HL-60/S4 treated with phorbol 12-myristate 13-acetate at 8.2 ng/mL for 4 days and 3 days (cell line): ENCODE results near the gene ATP9B.

Experiments used
- in situ Hi-C: fragments of 300-500 bp; cut with MboI; formaldehyde crosslinking; loops from 2 replicates; pipeline ENCODE4 v1.15.0; 2022; ENCODE audit warnings: low sequenced_read_pairs

Gene ATP9B

DNA sequence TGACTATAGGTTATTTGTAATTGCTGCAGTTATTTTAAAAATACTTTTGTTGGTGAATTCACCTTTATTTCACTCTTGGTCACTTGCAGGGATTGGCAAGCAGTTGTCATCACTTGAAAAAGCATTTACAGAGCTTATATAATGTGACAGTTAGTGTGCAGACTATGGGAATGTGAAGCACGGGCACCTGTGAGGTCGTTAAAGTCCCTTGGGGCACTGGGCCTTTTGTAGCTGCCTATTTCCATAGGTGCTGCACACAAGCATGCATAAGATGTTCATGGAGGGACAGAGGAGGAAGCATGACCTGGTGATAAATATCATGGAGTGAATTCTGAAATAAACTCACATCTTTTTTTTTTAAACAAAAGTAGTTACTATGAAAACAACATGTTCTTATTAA, 124.6 kb downstream of the ATP9B start:
- in situ Hi-C loops, result no loop called here

DNA sequence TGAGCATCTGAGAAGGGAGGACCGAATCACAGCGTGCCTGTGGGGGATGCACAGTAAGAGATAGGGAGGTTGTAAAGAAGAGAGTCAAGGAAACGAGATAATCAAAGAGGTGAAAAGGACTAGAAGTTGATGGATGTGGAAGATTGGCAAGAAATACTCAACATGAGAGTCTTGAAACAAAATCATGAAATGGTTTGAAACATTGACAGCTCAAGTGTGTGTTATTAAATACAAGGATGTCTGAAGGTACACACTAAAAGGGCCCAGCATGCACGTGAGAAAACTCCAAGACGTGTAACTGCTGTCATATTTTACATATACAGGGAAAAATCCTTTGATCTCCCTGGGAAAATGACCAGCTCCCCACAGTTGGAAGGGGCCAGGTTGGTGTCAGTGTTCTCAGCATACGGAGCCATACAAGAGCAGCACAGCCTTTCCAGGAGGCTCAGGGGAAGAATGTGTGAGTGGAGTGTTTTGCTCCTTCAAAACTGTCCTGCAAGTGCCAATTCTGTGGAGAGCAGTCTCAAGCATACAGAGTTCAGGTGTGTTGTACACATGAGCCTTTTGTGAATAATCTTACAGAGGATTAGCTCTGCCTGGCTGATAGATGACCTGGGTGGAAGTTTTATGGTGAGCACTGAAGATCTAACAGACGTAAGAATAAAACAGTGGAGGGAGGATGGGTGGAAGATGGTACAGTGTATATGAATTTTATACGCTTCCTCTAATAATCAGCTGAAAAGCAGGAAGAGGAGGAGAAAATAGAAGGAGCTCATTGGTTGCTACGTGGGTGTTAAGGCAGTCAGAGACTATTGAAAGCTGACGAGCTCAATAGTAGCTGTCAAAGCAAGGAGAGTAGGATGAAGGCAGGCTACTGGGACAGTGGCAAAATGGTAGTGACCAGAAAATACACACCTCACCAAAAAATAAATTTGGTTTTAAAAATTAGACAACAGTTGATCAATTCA, 126.8 kb downstream of the ATP9B start:
- in situ Hi-C loops, result no loop called here

DNA sequence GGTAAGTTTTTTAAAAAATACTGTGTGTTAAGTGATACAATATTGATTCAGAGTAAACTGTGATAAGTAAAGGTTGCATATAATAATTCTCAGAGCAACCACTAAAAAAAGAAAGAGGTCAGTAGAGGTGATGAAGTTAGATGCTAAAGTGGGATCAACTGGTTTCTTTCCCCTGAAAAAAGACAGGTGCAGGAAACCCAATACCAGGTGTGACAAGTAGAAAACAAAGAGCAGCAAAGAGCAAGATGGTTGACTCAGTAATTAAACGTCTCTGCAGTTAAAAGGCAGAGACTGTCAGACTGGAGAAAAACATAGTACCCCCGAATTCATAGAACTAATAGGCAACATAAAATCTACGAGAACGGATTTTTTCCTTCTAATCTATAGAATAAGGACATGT, 128.3 kb downstream of the ATP9B start:
- in situ Hi-C loops, result no loop called here

DNA sequence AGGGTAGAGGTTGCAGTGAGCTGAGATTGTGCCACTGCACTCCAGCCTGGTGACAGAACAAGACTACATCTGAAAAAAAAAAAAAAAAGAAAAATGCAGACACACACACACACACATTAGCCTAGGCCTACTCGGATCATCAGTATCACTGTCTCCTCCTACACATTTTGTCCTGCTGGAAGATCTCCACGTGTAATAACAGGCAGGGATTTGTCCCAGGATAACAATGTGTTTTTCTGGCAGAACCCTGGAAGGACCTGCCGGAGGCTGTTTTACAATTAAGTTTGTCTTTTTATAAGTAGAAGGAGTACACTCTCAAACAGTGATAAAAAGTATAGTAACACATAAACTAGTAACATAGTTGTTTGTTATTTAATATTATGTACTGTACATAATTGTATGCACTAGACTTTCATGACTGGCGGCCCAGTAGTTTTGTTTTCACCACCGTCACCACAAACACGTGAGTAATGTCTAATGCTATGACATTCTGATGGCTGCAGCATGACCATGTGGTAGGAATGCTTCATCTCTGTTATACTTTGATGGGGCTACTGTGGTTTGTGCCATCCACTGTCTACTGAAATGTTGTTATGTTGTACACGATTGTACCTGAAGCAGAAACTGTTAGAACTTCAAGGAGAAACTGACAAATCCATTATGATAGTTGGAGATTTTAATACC, 130.6 kb downstream of the ATP9B start:
- in situ Hi-C loops, result no loop called here

DNA sequence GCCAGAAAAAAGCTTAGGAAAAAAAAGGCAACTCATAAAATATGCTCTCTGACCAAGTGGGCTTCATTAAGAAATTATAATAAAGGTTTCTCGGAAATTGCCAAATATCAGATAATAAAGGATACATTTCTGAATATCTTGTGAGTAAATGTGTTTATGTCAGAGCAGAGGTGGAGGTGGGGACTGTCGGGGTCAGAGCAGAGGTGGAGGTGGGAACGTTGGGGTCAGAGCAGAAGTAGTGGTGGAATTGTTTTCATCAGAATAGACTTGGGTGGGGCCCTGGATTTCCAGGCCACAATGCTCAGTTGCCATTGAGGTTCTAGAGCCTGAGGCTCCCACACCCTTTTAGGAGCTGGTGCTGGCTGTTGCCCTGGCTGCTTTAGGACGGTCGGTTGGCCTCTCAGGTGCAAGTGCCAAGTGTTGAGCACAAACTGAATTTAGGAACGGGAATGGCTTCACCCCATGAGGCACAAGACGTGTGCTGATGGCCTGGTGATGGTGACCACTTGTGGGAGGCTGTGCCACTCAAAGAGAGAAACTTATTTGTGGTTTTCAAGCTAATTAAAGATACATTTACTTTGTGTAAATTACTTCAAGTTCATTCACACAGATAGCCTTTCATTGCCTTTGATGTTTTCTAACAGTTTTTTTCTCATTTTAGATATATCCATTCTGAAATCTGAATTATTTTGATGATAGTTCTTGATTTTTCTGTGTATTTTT, 131.5 kb downstream of the ATP9B start:
- in situ Hi-C loops, result no loop called here

DNA sequence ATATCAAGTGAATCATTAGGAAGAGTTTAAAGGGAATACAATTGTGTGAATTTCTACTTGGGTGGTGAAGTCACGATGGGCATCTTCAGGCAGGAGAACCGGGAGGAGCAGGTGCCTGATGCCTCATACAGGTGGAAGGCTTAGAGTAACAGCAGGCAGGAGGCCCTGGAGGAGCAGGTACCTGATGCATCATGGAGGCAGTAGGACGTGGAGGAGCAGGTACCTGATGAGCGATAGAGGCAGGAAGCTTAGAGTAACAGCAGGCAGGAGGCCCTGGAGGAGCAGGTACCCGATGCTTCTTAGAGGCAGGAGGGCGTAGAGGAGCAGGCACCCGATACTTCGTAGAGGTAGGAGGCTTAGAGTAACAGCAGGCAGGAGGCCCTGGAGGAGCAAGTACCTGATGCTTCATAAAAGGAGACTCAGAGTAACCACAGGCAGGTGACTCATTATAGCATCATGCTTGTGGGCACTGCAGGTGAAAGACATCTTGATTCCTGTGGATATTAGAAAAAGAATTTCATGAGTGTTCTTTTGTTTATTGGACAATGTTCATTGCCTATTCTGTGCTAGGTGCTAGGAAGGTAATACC, 133.9 kb downstream of the ATP9B start:
- in situ Hi-C loops, result no loop called here

DNA sequence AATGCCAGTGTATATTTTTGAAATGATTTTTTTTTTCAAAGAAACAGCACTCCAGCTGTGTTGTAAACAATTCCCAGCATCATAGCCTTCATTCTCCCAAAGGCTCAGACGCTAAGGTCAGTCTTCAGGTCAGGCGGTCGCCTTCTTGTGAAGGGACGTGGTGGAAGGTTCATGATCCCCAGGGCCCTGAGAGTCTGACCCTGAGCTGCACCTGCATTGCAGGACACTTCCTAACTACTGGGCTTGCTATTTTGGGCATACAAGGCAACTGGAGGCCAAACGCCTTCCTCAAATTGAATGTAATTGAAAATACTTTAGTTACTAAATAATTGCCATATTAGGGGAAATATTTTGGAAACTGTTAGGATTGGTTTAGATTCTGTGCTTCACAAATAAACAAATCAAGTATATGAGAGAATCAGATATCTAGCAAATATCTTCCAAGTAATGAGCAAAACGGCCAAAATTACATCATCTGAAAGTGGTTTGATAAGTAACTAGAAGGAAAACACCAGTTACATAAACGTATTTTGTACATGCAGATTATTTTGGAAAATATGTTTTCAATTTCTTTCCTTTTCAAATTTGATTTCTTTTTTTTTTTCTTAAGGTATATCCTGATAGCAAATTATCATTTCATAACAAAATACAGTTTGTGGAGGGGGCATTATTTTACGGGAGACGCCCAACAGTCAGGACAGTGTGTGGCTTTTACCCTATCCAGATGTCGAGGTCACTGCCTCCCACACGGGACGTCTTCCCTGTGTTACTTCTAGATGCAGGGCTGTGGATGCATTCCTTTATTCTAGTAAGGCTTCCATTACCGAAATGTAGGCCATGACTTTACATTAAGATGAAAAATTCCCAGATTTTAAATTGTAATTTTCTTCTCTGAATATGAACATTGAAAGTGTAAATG, 136.0 kb downstream of the ATP9B start:
- in situ Hi-C loops, result no loop called here

DNA sequence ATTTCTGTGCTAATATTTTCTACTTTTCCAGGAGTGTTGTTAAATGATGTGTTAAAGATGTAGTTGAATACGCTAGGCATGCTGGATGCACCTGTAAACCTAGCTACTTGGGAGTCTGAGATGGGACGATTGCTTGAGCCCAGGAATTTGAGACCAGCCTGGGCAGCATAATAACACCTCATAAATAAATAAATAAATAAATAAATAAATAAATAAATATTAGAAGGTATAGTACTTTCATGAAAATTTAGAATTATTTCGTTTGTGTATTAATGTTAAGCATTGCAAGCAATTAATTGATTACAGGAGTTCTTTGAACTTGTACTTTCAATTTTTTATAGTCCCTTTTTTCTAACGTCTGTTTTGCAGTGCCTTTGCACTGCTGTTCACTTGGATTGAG, 137.2 kb downstream of the ATP9B start:
- in situ Hi-C loops, result no loop called here

DNA sequence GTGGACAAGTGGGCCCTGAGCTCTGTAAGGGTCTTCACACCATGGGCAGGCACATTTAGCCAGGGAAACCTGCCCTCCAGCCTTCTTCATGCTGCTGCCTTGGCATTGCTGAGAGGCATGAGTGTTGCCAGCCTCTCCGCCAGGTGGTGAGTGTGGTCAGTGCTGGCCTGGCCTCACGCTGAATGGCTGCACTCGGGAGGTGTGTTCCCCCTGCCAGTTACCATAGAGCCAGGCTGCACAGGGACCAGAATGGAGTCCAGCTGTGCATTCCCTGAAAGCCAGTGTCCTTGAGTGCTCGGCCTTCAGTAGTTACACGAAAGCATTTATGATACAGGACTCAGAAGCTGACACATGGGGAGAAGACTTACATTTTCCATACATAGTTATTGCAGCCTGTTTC, 139.7 kb downstream of the ATP9B start:
- in situ Hi-C loops, result no loop called here

DNA sequence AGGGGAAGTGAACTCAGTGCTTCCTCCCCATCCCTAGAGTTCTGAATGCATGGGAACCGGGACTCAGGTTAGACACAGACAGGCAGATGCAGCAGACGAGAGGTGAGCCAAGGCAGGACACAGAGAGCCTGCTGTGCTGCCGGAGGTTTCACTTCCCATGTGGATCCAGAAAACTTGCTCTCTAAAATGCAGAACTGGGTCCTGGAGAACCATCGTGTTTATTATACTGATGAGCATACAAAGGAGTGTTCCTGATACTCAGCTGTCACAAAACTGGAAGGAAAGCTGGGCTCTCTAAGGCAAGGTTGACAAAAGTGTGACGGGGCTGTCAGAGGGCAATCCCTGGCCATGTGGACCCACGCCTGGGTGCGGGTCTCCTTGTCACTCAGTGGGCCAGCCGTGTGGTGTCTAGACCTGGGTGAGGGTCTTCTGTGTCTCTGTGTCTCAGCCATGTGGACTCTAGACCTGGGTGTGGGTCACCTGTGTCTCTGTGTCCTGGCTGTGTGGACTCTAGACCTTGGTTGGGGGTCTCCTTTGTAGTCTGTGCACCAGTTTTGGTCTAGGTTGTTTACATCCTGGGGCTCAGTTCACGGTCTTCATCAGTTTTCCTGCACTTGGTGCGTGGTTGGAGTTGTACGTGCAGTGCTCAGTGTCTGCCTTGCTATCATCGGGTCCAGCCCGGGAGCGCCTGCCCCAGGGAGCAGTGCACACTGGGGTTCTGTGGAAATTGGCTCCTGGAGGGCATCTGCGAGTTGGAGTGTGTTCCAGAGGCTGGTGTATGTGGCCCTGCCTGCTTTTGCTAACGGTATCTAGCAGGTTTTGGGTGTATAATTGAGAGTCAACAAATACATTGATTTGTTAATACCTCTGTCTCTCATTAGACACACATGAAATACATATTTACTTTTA, 141.1 kb downstream of the ATP9B start:
- in situ Hi-C loops, result no loop called here

DNA sequence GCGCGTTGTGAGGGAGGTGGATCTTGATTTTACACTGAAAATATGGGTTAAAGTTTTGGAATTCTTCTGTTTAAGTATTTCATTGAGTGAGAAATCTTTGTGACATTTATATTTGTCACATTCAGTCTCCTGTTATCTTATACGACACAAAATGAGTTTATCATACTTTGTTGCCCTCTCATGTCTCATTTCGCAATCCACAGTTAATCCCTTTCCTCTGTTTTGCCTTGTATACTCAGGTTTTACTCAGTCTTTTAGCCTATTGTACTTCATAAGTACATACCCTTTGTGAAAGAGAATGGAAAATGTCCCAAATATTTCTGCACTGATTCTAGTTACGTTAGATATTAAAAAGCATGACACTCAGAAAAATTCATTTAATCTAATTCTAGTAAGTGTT, 142.7 kb downstream of the ATP9B start:
- in situ Hi-C loops, result no loop called here

DNA sequence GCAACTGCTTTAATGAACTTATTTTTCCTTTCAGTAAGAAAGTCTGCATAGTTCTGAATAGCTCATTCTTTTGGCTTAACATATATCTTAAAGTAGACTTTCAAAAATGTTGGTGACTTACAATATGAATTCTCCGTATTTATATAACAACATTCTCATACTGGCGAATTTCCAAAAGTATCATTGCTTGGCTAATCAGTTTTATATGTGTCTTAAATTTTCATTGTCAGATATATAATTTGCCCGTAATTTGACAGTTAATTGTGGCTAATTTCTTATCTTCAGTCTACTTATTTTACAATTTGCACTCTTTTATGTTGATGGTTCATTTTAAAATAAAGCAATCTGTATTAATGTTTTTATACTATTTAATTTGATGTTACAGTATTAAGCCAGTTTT, 144.9 kb downstream of the ATP9B start:
- in situ Hi-C loops, result no loop called here

DNA sequence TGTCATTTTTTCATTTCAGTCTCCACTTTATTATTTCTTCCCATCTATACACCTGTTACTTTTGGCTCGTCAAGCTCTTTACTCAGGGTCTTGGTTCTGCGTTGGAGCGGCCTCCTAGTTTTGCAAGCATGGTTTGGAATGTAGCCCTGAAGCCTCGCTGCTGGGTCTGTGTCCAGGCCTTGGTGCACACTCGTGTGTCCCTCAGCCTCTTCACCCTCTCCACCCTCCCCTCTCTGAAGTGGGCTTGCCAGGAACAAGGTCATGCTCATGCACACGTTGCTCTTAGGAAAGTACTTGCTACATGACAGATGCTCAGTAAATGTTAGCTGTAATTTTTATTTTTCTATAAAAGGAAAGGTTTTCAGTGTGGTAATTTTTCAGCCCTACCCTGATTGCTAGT, 147.0 kb downstream of the ATP9B start:
- in situ Hi-C loops, result no loop called here

DNA sequence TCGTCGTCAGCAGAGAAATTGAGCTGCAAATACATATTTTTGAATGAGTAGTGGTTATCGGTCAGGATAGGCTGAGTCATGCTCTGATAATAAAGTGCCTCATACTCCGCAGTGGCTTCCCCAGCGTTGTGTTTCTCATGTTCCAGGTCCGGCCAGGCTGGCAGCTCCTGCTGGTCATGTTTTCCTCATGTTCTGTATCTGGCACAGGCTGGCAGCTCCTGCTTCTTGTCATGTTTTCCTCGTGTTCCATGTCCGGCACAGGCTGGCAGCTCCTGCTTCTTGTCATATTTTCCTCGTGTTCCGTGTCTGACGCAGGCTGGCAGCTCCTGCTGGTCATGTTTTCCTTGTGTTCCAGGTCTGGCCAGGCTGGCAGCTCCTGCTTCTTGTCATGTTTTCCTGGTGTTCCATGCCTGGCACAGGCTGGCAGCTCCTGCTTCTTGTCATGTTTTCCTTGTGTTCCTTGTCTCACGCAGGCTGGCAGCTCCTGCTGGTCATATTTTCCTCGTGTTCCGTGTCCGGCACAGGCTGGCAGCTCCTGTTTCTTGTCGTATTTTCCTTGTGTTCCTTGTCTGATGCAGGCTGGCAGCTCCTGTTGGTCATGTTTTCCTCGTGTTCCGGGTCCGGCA, 148.9 kb downstream of the ATP9B start:
- in situ Hi-C loops, result no loop called here

DNA sequence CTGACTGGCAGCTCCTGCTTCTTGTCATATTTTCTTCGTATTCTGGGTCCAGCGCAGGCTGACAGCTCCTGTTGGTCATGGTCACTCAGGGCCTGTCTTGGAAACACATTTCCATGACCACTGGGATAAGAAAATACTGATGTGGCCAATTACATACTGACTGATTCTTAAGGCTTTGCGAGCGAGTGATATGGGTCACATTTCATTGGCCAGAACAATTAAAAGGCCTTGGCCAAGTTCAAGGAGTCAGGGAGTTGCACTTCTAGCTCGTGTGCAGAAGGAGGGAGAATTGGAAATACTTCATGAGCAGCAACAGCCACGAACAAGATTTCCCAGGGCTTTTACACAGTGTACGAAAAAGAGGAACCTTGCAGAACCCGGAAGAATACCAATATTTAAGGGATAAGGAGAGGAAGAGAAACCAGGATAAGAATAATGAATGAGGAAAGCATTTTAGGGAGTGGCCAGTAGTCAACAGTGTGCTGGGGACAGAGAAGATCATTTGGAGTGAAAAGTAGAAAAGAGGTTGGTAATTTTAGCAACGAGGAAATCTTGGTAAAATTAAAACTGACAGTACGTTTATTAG, 149.5 kb downstream of the ATP9B start:
- in situ Hi-C loops, result no loop called here

DNA sequence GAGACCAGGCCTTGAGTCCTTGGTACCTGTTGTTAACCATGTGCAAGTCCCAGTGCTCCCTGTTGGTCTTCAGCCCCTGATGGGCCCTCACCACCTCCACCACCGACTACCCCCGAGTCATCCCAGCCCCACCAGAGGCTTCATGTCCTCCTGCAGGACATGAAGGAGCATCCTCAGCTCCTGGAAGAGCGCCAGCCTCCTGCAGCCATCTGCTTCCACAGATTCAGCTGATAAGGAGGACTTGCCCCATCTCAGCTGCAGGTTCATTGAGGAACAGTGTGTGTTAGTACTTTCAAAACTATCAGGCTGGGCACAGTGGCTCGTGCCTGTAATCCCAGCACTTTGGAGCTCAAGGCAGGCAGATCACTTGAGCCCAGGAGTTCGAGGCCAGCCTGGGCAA, 151.9 kb downstream of the ATP9B start:
- in situ Hi-C loops, result no loop called here

DNA sequence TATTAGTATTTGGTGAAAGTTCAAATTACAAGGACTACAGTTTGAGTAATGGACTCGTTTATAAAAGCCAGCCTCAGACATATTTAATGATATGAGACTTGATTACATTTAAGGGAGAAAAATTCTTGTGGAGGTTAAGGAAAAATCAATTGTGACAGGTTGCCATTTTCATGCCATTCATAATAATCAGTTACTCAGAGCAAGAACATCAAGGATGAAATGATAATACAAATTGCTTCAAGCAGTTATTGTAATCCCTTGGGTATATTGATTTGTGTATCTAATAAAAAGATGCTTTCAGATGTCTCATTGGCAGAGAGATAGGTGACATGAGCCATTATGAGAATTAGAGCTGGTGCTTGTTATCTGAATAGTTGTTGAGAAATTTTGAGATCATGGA, 153.6 kb downstream of the ATP9B start:
- in situ Hi-C loops, result no loop called here

DNA sequence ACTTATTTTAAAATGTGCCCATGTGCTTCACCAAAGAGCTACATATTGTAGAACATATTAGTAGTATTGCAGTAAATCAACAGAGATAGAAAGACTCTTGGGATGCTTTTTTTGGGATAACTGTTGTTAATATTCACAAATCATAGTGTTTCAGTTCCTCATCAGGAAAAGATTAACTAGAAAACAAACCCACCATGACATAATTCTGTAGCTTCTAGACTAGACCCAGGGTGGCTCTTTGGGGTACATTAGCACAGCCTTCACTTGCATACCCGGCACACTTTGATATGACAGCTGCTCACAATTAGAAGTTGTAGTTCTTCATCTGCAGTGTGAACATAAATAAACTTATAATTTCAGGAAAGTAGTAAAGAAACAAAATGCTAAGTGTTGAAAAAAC, 154.2 kb downstream of the ATP9B start:
- in situ Hi-C loops, result no loop called here
